ENCODE results near the gene FAM171A2. TPM values are rescaled to one million over a fixed set of nuclear protein-coding genes. Genes with fewer than 3 reads are reported as not detected.

The FAM171A2 gene
- total RNA-seq, 1 experiment from 2014 or later = 29.9 TPM

DNA sequence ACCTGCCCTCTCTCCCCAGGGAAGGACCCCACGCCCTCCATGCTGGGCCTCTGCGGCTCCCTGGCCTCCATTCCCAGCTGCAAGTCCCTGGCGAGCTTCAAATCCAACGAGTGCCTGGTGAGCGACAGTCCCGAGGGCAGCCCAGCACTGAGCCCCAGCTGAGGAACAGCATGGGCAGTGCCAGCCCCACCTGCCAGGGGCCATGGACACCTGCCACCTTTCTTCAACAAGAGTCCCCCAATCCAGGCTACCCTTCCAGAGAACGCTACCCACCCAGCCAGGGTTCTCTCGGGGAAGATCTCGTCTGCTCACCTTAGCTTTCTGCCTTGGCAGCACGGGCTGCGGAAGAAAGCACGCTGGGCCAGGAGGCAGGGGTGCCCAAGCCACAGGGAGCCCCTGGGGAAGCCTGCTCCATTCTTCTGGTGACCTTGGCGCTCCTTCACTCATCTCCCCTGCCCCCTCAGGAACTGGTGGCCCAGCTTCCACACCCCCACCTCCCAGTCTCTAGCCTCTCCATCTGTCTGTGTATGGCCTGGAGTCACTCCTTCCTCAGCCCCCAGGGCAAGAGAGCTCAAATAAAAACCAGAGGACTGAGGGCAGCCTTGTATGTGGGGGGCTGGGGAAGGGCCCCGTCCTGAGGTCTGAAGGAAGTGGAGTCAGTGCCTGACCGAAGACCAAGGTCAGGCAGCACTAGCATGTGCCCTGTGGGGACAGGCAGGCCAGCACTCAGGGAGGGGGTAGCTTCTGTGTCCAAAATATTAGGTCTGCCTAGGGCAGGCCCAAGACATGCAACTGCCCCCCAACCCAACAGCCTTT lies 45.4 kb downstream of the FAM171A2 start:
- CTCF ChIA-PET = interaction anchor here (1.1 to 6.6 kb wide), 10 partner anchors 9 to 114 kb away, joined by 3 to 77 read pairs (median 20); partner anchors contain the start of genes FAM171A2, GRN and UBTF
- Mint-ChIP-seq H3K27me3 (ENCODE audit: low read depth) (peaks cover 33% of the 10 kb centered on the region), H3K36me3 (peaks cover 17% of the 10 kb centered on the region), H3K4me1 (peaks cover 16% of the 10 kb centered on the region), H3K9me3 (no peaks in the 10 kb centered on the region), H3K27ac (peak overlapping the region; percentile 58; the same call in 1 of the 2 replicates), H3K4me3 (no peak overlapping the region)
- DNase-seq (ENCODE audit: low spot score) (no peak), ATAC-seq (no peak)
- TF ChIP-seq, protein P1, sequence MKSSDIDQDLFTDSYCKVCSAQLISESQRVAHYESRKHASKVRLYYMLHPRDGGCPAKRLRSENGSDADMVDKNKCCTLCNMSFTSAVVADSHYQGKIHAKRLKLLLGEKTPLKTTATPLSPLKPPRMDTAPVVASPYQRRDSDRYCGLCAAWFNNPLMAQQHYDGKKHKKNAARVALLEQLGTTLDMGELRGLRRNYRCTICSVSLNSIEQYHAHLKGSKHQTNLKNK (CRISPR knock-in tag; IDR thresholded peaks at IDR 0.05) = no peak
- TF ChIP-seq, protein P2, sequence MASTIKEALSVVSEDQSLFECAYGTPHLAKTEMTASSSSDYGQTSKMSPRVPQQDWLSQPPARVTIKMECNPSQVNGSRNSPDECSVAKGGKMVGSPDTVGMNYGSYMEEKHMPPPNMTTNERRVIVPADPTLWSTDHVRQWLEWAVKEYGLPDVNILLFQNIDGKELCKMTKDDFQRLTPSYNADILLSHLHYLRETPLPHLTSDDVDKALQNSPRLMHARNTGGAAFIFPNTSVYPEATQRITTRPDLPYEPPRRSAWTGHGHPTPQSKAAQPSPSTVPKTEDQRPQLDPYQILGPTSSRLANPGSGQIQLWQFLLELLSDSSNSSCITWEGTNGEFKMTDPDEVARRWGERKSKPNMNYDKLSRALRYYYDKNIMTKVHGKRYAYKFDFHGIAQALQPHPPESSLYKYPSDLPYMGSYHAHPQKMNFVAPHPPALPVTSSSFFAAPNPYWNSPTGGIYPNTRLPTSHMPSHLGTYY (CRISPR knock-in tag; IDR thresholded peaks at IDR 0.05) = no peak
- TF ChIP-seq HMGA2 (CRISPR knock-in tag; IDR thresholded peaks at IDR 0.05) = no peak
- TF ChIP-seq PRRX2 (CRISPR knock-in tag; IDR thresholded peaks at IDR 0.05) = no peak
- TF ChIP-seq CREB1 (CRISPR knock-in tag; IDR thresholded peaks at IDR 0.05) = no peak
- POLR2A ChIA-PET = interaction anchor here (0.8 kb wide), 1 partner anchor 10 kb away, joined by 3 read pairs; the partner anchor contains the start of gene RUNDC3A

DNA sequence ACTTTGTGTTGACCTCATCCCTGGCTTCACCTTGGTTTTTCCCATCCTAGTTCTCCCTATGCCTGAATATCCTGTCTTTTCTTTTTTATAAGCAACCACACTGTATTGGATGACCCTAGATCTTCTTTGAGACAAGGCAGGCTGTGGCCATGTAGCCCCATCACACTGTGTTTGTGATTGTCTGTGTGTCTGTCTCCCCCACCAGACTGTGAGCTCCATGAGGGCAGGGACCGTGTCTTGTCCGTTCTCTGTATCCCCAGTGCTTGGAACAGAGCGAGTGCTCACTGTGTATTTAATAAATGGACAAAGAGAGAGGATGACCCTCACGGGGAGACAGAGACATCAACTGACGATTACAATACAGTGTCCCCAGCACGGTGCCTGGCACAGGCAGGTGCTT lies 46.1 kb downstream of the FAM171A2 start:
- Mint-ChIP-seq H3K4me3 (peak overlapping the region; percentile 79), H3K4me1 (peaks cover 22% of the 10 kb centered on the region), H3K27me3 (ENCODE audit: low read depth) (peaks cover 37% of the 10 kb centered on the region), H3K9me3 (no peaks in the 10 kb centered on the region), H3K36me3 (peaks cover 17% of the 10 kb centered on the region), H3K27ac (no peak overlapping the region; the same call in 1 of the 2 replicates)
- POLR2A ChIA-PET = interaction anchor here (0.8 to 2.7 kb wide), 4 partner anchors 9 to 131 kb away, joined by 3 to 28 read pairs (median 7); partner anchors contain the start of genes RUNDC3A, TMUB2 and UBTF
- ATAC-seq (no peak), DNase-seq (ENCODE audit: low spot score) (no peak)
- CTCF ChIA-PET = interaction anchor here (1.3 to 6.6 kb wide), 12 partner anchors 7 to 120 kb away, joined by 3 to 77 read pairs (median 12); partner anchors contain the start of genes FAM171A2, GRN, RUNDC3A and SLC25A39
- TF ChIP-seq GABPB1 (CRISPR knock-in tag; IDR thresholded peaks at IDR 0.05) (no peak), MXD4 (CRISPR knock-in tag; IDR thresholded peaks at IDR 0.05; ENCODE audit: borderline replicate concordance) (no peak), ZNF263 (CRISPR knock-in tag; IDR thresholded peaks at IDR 0.05; ENCODE audit: low read depth) (no peak), ZNF671 (CRISPR knock-in tag; IDR thresholded peaks at IDR 0.05) (no peak), ESRRA (CRISPR knock-in tag; IDR thresholded peaks at IDR 0.05; ENCODE audit: borderline replicate concordance) (no peak), SMAD3 (CRISPR knock-in tag; IDR thresholded peaks at IDR 0.05; ENCODE audit: borderline replicate concordance) (no peak), NR2C2 (CRISPR knock-in tag; IDR thresholded peaks at IDR 0.05) (no peak), ZNF396 (CRISPR knock-in tag; IDR thresholded peaks at IDR 0.05; ENCODE audit: borderline replicate concordance) (no peak)
- TF ChIP-seq, protein P3, sequence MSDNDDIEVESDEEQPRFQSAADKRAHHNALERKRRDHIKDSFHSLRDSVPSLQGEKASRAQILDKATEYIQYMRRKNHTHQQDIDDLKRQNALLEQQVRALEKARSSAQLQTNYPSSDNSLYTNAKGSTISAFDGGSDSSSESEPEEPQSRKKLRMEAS (CRISPR knock-in tag; IDR thresholded peaks at IDR 0.05) = no peak
- TF ChIP-seq, protein P4, sequence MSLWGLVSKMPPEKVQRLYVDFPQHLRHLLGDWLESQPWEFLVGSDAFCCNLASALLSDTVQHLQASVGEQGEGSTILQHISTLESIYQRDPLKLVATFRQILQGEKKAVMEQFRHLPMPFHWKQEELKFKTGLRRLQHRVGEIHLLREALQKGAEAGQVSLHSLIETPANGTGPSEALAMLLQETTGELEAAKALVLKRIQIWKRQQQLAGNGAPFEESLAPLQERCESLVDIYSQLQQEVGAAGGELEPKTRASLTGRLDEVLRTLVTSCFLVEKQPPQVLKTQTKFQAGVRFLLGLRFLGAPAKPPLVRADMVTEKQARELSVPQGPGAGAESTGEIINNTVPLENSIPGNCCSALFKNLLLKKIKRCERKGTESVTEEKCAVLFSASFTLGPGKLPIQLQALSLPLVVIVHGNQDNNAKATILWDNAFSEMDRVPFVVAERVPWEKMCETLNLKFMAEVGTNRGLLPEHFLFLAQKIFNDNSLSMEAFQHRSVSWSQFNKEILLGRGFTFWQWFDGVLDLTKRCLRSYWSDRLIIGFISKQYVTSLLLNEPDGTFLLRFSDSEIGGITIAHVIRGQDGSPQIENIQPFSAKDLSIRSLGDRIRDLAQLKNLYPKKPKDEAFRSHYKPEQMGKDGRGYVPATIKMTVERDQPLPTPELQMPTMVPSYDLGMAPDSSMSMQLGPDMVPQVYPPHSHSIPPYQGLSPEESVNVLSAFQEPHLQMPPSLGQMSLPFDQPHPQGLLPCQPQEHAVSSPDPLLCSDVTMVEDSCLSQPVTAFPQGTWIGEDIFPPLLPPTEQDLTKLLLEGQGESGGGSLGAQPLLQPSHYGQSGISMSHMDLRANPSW (CRISPR knock-in tag; conservative IDR thresholded peaks at IDR 0.05; ENCODE audit: low read depth) = no peak
- TF ChIP-seq, protein P5, sequence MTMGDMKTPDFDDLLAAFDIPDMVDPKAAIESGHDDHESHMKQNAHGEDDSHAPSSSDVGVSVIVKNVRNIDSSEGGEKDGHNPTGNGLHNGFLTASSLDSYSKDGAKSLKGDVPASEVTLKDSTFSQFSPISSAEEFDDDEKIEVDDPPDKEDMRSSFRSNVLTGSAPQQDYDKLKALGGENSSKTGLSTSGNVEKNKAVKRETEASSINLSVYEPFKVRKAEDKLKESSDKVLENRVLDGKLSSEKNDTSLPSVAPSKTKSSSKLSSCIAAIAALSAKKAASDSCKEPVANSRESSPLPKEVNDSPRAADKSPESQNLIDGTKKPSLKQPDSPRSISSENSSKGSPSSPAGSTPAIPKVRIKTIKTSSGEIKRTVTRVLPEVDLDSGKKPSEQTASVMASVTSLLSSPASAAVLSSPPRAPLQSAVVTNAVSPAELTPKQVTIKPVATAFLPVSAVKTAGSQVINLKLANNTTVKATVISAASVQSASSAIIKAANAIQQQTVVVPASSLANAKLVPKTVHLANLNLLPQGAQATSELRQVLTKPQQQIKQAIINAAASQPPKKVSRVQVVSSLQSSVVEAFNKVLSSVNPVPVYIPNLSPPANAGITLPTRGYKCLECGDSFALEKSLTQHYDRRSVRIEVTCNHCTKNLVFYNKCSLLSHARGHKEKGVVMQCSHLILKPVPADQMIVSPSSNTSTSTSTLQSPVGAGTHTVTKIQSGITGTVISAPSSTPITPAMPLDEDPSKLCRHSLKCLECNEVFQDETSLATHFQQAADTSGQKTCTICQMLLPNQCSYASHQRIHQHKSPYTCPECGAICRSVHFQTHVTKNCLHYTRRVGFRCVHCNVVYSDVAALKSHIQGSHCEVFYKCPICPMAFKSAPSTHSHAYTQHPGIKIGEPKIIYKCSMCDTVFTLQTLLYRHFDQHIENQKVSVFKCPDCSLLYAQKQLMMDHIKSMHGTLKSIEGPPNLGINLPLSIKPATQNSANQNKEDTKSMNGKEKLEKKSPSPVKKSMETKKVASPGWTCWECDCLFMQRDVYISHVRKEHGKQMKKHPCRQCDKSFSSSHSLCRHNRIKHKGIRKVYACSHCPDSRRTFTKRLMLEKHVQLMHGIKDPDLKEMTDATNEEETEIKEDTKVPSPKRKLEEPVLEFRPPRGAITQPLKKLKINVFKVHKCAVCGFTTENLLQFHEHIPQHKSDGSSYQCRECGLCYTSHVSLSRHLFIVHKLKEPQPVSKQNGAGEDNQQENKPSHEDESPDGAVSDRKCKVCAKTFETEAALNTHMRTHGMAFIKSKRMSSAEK (CRISPR knock-in tag; IDR thresholded peaks at IDR 0.05; ENCODE audit: borderline replicate concordance) = no peak
- TF ChIP-seq, protein P6, sequence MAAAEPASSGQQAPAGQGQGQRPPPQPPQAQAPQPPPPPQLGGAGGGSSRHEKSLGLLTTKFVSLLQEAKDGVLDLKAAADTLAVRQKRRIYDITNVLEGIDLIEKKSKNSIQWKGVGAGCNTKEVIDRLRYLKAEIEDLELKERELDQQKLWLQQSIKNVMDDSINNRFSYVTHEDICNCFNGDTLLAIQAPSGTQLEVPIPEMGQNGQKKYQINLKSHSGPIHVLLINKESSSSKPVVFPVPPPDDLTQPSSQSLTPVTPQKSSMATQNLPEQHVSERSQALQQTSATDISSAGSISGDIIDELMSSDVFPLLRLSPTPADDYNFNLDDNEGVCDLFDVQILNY (CRISPR knock-in tag; IDR thresholded peaks at IDR 0.05) = no peak

All from WTC11 (cell line).